GM23338 (cell line): ENCODE measurements around the gene NPM1. TPM values are rescaled to one million over a fixed set of nuclear protein-coding genes. Genes with fewer than 3 reads are reported as not detected.
"Not testable (repeated sequence)": the region's sequence is repeated elsewhere in the genome, so short reads cannot be mapped to it uniquely, and the experiment has no call there.

Experiments used
- ATAC-seq: fragments of 200-7000 bp; cut with Tn5 transposase; 3 replicates; pipeline ENCODE4 v1.9.1; 2020
- DNase-seq: peaks from one replicate; pipeline ENCODE4 v3.0.0-alpha.2; 2015; ENCODE audit warnings: low spot score
- H2AFZ ChIP-seq: fragments of 200-600 bp; sonication (generic); 2 replicates; pipeline ENCODE4 v1.8.0; 2016; ENCODE audit warnings: antibody characterized with exemption, mild to moderate bottlenecking, moderate library complexity
- H3F3A ChIP-seq: fragments of 200-600 bp; sonication (generic); replicated peaks from 2 replicates; pipeline ENCODE4 v1.8.0; 2017; ENCODE audit warnings: antibody characterized with exemption, mixed run types, low read depth
- H3K27ac ChIP-seq: fragments of 200-600 bp; sonication (generic); 2 replicates; pipeline ENCODE4 v1.6.1; 2016; ENCODE audit warnings: low read depth
- H3K27me3 ChIP-seq: fragments of 200-600 bp; sonication (generic); 2 replicates; pipeline ENCODE4 v1.8.0; 2016; ENCODE audit warnings: mild to moderate bottlenecking, mixed run types, moderate library complexity; ENCODE audit not compliant: insufficient read depth
- H3K36me3 ChIP-seq: fragments of 200-600 bp; sonication (generic); 2 replicates; pipeline ENCODE4 v1.8.0; 2016; ENCODE audit warnings: mild to moderate bottlenecking; ENCODE audit not compliant: insufficient read depth
- H3K4me1 ChIP-seq: fragments of 200-600 bp; sonication (generic); 2 replicates; pipeline ENCODE4 v1.8.0; 2016; ENCODE audit warnings: mild to moderate bottlenecking, moderate library complexity; ENCODE audit not compliant: insufficient read depth
- H3K4me2 ChIP-seq: fragments of 200-600 bp; sonication (generic); 2 replicates; pipeline ENCODE4 v1.7.1; 2017; ENCODE audit warnings: mixed run types
- H3K4me3 ChIP-seq: fragments of 200-600 bp; sonication (generic); 2 replicates; pipeline ENCODE4 v1.6.1; 2016; ENCODE audit warnings: mixed run types
- H3K79me2 ChIP-seq: fragments of 200-600 bp; sonication (generic); replicated peaks from 2 replicates; pipeline ENCODE4 v1.8.0; 2017; ENCODE audit warnings: mild to moderate bottlenecking; ENCODE audit not compliant: insufficient read depth
- H3K9me2 ChIP-seq: fragments of 200-600 bp; sonication (generic); 2 replicates; pipeline ENCODE4 v1.8.0; 2017; ENCODE audit not compliant: insufficient read depth
- H4K20me1 ChIP-seq: fragments of 200-600 bp; sonication (generic); replicated peaks from 2 replicates; pipeline ENCODE4 v1.8.0; 2017; ENCODE audit warnings: mild to moderate bottlenecking; ENCODE audit not compliant: insufficient read depth
- H3K27ac Mint-ChIP-seq: 2 replicates; pipeline ENCODE4 v1.8.0; 2020; ENCODE audit warnings: inconsistent platforms, mild to moderate bottlenecking, moderate library complexity, mixed read lengths
- H3K27me3 Mint-ChIP-seq: 3 replicates; pipeline ENCODE4 v1.8.0; 2022; ENCODE audit warnings: low read depth, mild to moderate bottlenecking, moderate library complexity, mixed read lengths, inconsistent platforms; ENCODE audit not compliant: insufficient read depth, poor library complexity
- H3K36me3 Mint-ChIP-seq: 3 replicates; pipeline ENCODE4 v1.8.0; 2021; ENCODE audit warnings: low read depth, mild to moderate bottlenecking, inconsistent platforms, moderate library complexity, mixed read lengths
- H3K4me1 Mint-ChIP-seq: 3 replicates; pipeline ENCODE4 v1.8.0; 2020; ENCODE audit warnings: mild to moderate bottlenecking, inconsistent platforms, mixed read lengths
- H3K4me3 Mint-ChIP-seq: 3 replicates; pipeline ENCODE4 v1.8.0; 2021; ENCODE audit warnings: moderate library complexity, mild to moderate bottlenecking, inconsistent platforms, mixed read lengths
- H3K9me3 Mint-ChIP-seq: 3 replicates; pipeline ENCODE4 v1.8.0; 2020; ENCODE audit warnings: moderate library complexity, mild to moderate bottlenecking, inconsistent platforms, mixed read lengths
- EZH2phosphoT487 ChIP-seq: fragments of 200-600 bp; sonication (generic); IDR thresholded peaks from one replicate; pipeline ENCODE4 v1.8.1; 2018; ENCODE audit warnings: antibody characterized with exemption; ENCODE audit not compliant: unreplicated experiment
- JUNB ChIP-seq: IDR thresholded peaks from one replicate; pipeline ENCODE4 v1.6.1; 2016; ENCODE audit warnings: antibody characterized with exemption; ENCODE audit not compliant: unreplicated experiment
- polyA plus RNA-seq: library from polyadenylated mRNA; unstranded; fragments of >200 nt; fragmentation: Nextera tagmentation; extraction: Ambion mirVana; gene quantifications from 2 replicates; pipeline ENCODE4 v1.2.1, GENCODE V29; 2016
- total RNA-seq: library from RNA; depleted of rRNA; stranded (reverse); fragments of >200 nt; shearing (Covaris generic); gene quantifications from 2 replicates; pipeline ENCODE4 v1.2.3, GENCODE V29; 2014
- TF ChIP-seq, protein P1 (sequence below): IDR thresholded peaks from 2 replicates; pipeline ENCODE4 v1.6.1; 2016; ENCODE audit warnings: antibody characterized with exemption
- TF ChIP-seq, protein P2 (sequence below), 2 experiments: fragments of 200-600 bp in 1 of 2; sonication (generic) in 1 of 2; conservative IDR thresholded peaks; 2 replicates each; pipeline versions ENCODE4 v1.5.1 to v1.6.1; 2016 to 2017; ENCODE audit warnings: antibody characterized with exemption in 2 of 2, low read depth in 2 of 2, mild to moderate bottlenecking in 2 of 2, moderate library complexity in 1 of 2

NPM1 gene
- total and polyA plus RNA-seq, 2 experiments from 2014 or later = 3,739 to 5,242 TPM

DNA sequence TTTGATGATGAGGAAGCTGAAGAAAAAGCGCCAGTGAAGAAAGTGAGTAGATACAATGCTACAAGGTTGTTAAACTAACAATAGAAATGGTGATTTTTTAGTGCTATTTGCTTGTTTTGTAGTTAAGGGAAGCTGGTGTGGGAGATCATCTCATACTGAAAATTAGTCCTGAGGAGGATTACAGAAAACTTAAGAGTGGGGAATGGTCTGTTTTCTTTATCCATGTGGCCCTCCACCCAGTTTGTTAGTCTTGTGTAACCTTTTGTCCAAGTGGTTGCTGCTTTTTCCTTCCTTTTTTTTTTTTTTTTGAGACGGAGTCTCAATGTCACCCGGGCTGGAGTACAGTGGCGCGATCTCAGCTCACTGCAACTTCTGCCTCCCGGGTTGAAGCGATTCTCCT lies 12.5 kb downstream of the NPM1 start (continued):
- TF ChIP-seq, protein P1, sequence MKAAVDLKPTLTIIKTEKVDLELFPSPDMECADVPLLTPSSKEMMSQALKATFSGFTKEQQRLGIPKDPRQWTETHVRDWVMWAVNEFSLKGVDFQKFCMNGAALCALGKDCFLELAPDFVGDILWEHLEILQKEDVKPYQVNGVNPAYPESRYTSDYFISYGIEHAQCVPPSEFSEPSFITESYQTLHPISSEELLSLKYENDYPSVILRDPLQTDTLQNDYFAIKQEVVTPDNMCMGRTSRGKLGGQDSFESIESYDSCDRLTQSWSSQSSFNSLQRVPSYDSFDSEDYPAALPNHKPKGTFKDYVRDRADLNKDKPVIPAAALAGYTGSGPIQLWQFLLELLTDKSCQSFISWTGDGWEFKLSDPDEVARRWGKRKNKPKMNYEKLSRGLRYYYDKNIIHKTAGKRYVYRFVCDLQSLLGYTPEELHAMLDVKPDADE = no peak
- TF ChIP-seq EZH2phosphoT487 = no peak

DNA sequence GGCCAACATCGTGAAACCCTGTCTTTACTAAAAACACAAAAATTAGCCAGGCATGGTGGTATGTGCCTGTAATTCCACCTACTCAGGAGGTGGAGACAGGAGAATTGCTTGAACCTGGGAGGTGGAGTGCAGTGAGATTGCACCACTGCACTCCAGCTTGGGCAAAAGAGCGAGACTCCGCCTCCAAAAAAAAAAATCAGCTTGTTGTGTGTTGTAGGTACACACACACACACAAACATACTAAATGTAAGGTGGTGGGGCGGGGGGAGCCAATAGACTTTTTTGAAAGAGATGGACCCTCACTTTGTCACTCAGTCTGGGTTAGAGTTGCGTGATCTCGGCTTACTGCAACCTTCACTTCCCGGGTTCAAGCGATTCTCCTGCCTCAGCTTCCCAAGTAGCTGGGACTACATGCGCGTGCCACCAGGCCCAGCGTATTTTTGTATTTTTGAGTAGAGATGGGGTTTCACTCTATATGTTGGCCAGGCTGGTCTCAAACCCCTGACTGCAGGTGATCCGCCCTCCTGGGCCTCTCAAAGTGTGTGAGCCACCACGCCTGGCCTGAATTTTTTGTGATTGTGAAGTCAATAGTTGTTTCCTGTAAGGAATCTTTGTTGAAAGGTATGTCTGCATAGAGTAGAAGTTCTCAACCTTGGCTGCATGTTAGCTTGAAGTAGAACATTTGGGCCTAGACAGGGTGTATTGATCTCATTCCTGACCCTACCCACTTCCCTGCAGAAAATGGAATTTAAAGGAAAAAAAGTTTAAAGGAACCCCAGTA lies 13.7 kb downstream of the NPM1 start:
- H3F3A ChIP-seq = peaks cover 63% of the 10 kb centered on the region
- no peak for TF ChIP-seq JUNB
- no peaks in the 10 kb centered on the region for H3K9me2 ChIP-seq
- H3K27ac Mint-ChIP-seq = peak overlapping the region; percentile 40; the same call in 1 of the 2 replicates
- no peaks in the 10 kb centered on the region for H3K27me3 ChIP-seq
- H3K36me3 Mint-ChIP-seq = peaks cover 80% of the 10 kb centered on the region
- peaks cover 73% of the 10 kb centered on the region for H3K36me3 ChIP-seq
- peaks cover 38% of the 10 kb centered on the region for H3K27me3 Mint-ChIP-seq
- no peak overlapping the region for H3K4me3 ChIP-seq
- ATAC-seq (no peak), DNase-seq (no peak)
- peaks cover 34% of the 10 kb centered on the region for H3K4me1 ChIP-seq
- H2AFZ ChIP-seq = no peak overlapping the region
- H4K20me1 ChIP-seq = peaks cover 72% of the 10 kb centered on the region
- peaks cover 77% of the 10 kb centered on the region for H3K79me2 ChIP-seq
- H3K4me1 Mint-ChIP-seq = peaks cover 46% of the 10 kb centered on the region
- no peak overlapping the region for H3K4me3 Mint-ChIP-seq
- H3K4me2 ChIP-seq = no peak overlapping the region
- peaks cover 5% of the 10 kb centered on the region; the same call in 2 of the 3 replicates for H3K9me3 Mint-ChIP-seq
- H3K27ac ChIP-seq = peak overlapping the region; percentile 47; the same call in 1 of the 2 replicates

DNA sequence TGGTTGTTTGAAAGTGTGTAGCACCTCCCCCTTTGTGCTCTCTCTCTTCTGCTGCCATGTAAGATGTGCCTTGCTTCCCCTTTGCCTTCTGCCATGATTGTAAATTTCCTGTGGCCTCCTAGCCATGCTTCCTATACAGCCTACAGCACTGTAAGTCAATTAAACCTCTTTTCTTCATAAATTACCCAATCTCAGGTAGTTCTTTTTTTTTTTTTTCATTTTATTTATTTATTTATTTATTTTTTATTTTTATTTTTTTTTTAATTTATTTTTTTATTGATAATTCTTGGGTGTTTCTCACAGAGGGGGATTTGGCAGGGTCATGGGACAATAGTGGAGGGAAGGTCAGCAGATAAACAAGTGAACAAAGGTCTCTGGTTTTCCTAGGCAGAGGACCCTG lies 15.1 kb downstream of the NPM1 start:
- H3F3A ChIP-seq = peaks cover 65% of the 10 kb centered on the region
- H4K20me1 ChIP-seq = peaks cover 72% of the 10 kb centered on the region
- not testable (repeated sequence) for H3K4me2 ChIP-seq, ATAC-seq, H3K27me3 ChIP-seq, H2AFZ ChIP-seq, H3K9me2 ChIP-seq, DNase-seq, H3K9me3 Mint-ChIP-seq, H3K4me3 ChIP-seq, H3K4me3 Mint-ChIP-seq, H3K27ac Mint-ChIP-seq
- Mint-ChIP-seq H3K36me3 (peaks cover 80% of the 10 kb centered on the region), H3K4me1 (peaks cover 38% of the 10 kb centered on the region), H3K27me3 (peaks cover 38% of the 10 kb centered on the region)
- peaks cover 73% of the 10 kb centered on the region for H3K36me3 ChIP-seq
- H3K79me2 ChIP-seq = peaks cover 77% of the 10 kb centered on the region
- peak overlapping the region; percentile 76; the same call in 1 of the 2 replicates for H3K27ac ChIP-seq
- peaks cover 20% of the 10 kb centered on the region for H3K4me1 ChIP-seq

DNA sequence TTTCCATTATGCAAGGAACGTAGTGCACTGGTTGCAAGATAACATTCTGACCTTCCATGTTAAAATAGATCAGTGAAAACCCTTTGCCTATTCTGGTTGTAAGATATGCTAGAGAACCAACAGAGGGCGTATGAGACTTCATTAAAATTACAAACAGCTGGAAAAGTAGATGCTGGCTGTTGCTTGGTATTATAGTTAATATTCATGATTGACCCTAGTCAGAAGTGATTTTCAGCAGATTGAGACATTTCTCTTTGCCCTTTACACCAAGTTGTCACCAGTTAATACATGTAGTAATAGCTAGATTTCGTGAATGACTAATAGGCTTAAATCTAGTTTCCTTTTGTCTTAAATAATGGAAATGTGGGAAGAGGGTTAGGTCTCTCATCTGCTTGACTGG lies 18.0 kb downstream of the NPM1 start:
- H2AFZ ChIP-seq = no peak overlapping the region
- peaks cover 22% of the 10 kb centered on the region for H3K4me1 Mint-ChIP-seq
- peaks cover 5% of the 10 kb centered on the region; the same call in 2 of the 3 replicates for H3K9me3 Mint-ChIP-seq
- H3K36me3 ChIP-seq = peaks cover 73% of the 10 kb centered on the region
- H3K27ac Mint-ChIP-seq = no peak overlapping the region; the same call in 1 of the 2 replicates
- peak; percentile 18; the same call in 2 of the 3 replicates for ATAC-seq
- DNase-seq = peak; percentile 61
- H3K9me2 ChIP-seq = no peaks in the 10 kb centered on the region
- H3K4me2 ChIP-seq = no peak overlapping the region
- no peak for TF ChIP-seq JUNB
- TF ChIP-seq, protein P1 = no peak
- TF ChIP-seq, protein P2, sequence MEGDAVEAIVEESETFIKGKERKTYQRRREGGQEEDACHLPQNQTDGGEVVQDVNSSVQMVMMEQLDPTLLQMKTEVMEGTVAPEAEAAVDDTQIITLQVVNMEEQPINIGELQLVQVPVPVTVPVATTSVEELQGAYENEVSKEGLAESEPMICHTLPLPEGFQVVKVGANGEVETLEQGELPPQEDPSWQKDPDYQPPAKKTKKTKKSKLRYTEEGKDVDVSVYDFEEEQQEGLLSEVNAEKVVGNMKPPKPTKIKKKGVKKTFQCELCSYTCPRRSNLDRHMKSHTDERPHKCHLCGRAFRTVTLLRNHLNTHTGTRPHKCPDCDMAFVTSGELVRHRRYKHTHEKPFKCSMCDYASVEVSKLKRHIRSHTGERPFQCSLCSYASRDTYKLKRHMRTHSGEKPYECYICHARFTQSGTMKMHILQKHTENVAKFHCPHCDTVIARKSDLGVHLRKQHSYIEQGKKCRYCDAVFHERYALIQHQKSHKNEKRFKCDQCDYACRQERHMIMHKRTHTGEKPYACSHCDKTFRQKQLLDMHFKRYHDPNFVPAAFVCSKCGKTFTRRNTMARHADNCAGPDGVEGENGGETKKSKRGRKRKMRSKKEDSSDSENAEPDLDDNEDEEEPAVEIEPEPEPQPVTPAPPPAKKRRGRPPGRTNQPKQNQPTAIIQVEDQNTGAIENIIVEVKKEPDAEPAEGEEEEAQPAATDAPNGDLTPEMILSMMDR (conservative IDR thresholded peaks at IDR 0.05; ENCODE audit: low read depth in 2 of 2) = peak; percentile 27 to 65; a peak in 3 of 4 replicates
- peaks cover 71% of the 10 kb centered on the region for H4K20me1 ChIP-seq
- H3K4me3 ChIP-seq = no peak overlapping the region
- H3K27ac ChIP-seq = no peak overlapping the region
- peaks cover 59% of the 10 kb centered on the region for H3F3A ChIP-seq
- no peaks in the 10 kb centered on the region for H3K27me3 ChIP-seq
- peaks cover 80% of the 10 kb centered on the region for H3K36me3 Mint-ChIP-seq
- peaks cover 13% of the 10 kb centered on the region for H3K4me1 ChIP-seq
- H3K79me2 ChIP-seq = peaks cover 77% of the 10 kb centered on the region
- peaks cover 26% of the 10 kb centered on the region for H3K27me3 Mint-ChIP-seq
- H3K4me3 Mint-ChIP-seq = no peak overlapping the region; the same call in 2 of the 3 replicates
